DND-41 (cell line): ENCODE data around the gene EHD1.

Experiments
- CTCF ChIP-seq: IDR thresholded peaks from 2 replicates; pipeline ENCODE4 v1.5.1; 2012; ENCODE audit warnings: borderline replicate concordance, low read length, moderate library complexity, mild to moderate bottlenecking; ENCODE audit not compliant: poor library complexity, severe bottlenecking; ENCODE audit errors: extremely low read depth
- EZH2 ChIP-seq: IDR thresholded peaks from 3 replicates; pipeline ENCODE4 v1.6.1; 2012; ENCODE audit warnings: borderline replicate concordance, low read depth, mild to moderate bottlenecking, moderate library complexity, low read length, inconsistent platforms; ENCODE audit not compliant: severe bottlenecking

GRCh38 chr11:64855596-64856304, 22.7 kb downstream of the EHD1 start:
- TF ChIP-seq EZH2, result no peak
- TF ChIP-seq CTCF, result no peak
